Measurements from ENCODE around the gene PIK3CD. TPM values are rescaled to one million over a fixed set of nuclear protein-coding genes. Genes with fewer than 3 reads are reported as not detected.
A peak's percentile ranks its signal among the peaks of the same experiment; 100 is the strongest.

Gene PIK3CD
- total RNA-seq: 100 to 1,000 TPM; 334 to 343 TPM
- 100 to 1,000 TPM in 1 of 3 donors, 10 to 100 TPM in 2; 56.8 to 166 (median 87.4) TPM for polyA plus RNA-seq
- 382 to 833 (median 735) reads per million in 6 experiments for total RNA-seq

- Mint-ChIP-seq H3K4me3 (peak within 1 kb of the TSS; percentile 95 to 100 (median 100)), H3K36me3 (peaks cover 4 to 7% (median 5%) of the 10 kb centered on the region in 3 donors), H3K9me3 (peaks cover 0 to 2% (median 0%) of the 10 kb centered on the region in 9 donors), H3K4me1 (peaks cover 24 to 82% (median 79%) of the 10 kb centered on the region in 4 donors), H3K27ac (peak within 1 kb of the TSS; percentile 97 to 100 (median 99)), H3K27me3 (no peaks in the 10 kb centered on the region)
- DNase-seq (peak in 8 of 10 donors; percentile 23 to 52 (median 36)), ATAC-seq (peak; percentile 24 to 44)
- POLR2A ChIA-PET: interaction anchor here (0.8 to 46.7 kb wide), 14 partner anchors 8 to 172 kb away, joined by 3 to 1921 read pairs (median 9); partner anchors contain the start of gene CLSTN1
Measured at GRCh38 chr1:9651565-9652378, at the start of gene PIK3CD. PIK3CD (plus strand) TSS chr1:9651731; CDS start chr1:9710456, 58,725 bp downstream.

- Mint-ChIP-seq H3K4me1 (no peaks in the 10 kb centered on the region), H3K9me3 (no peaks in the 10 kb centered on the region), H3K4me3 (no peak overlapping the region), H3K27ac (no peak overlapping the region), H3K36me3 (peaks cover 0 to 24% (median 1%) of the 10 kb centered on the region in 3 donors), H3K27me3 (no peaks in the 10 kb centered on the region)
- POLR2A ChIA-PET: no interaction called here
- no peak for DNase-seq
- ATAC-seq: no peak
Measured at GRCh38 chr1:9601942-9602793, 49.4 kb upstream of the PIK3CD start.

- Mint-ChIP-seq H3K27ac (no peak overlapping the region), H3K27me3 (no peaks in the 10 kb centered on the region), H3K36me3 (peaks cover 0 to 24% (median 1%) of the 10 kb centered on the region in 3 donors), H3K4me3 (no peak overlapping the region), H3K4me1 (no peaks in the 10 kb centered on the region), H3K9me3 (no peaks in the 10 kb centered on the region)
- POLR2A ChIA-PET: interaction anchor here (0.6 kb wide), 1 partner anchor 288 kb away, joined by 5 read pairs; no protein-coding TSS in a partner anchor
- ATAC-seq (no peak), DNase-seq (no peak)
Measured at GRCh38 chr1:9602794-9603167, 48.8 kb upstream of the PIK3CD start.

DNA sequence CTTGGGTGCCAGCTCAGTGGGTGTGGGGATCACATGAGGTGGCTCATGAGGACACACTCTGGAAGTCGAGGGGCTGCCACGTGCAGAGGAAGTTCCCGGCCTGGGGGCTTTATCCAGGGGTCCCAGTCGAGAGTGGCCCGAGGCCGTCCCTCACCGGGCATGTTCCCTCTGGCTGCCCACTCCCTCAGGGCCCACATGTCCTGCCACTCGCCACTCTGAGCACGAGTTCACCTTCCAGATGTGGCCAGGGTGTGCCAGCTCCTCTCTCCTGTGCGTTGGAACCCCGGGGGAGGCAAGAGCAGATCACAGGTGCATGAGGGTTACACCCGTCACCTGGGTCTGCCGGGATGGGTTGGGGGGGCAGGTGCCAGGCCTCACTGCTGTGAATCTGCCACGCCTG, 48.2 kb upstream of the PIK3CD start:
- Mint-ChIP-seq H3K4me1 (no peaks in the 10 kb centered on the region), H3K9me3 (no peaks in the 10 kb centered on the region), H3K4me3 (no peak overlapping the region), H3K27ac (no peak overlapping the region), H3K36me3 (peaks cover 0 to 22% (median 1%) of the 10 kb centered on the region in 3 donors), H3K27me3 (no peaks in the 10 kb centered on the region)
- no peak for ATAC-seq
- POLR2A ChIA-PET: interaction anchor here (0.6 kb wide), 1 partner anchor 287 kb away, joined by 5 read pairs; no protein-coding TSS in a partner anchor
- no peak for DNase-seq

GRCh38 chr1:9603766-9604753, 47.5 kb upstream of the PIK3CD start:
- no peak for DNase-seq
- no peak overlapping the region for H3K27ac Mint-ChIP-seq
- POLR2A ChIA-PET: no interaction called here

DNA sequence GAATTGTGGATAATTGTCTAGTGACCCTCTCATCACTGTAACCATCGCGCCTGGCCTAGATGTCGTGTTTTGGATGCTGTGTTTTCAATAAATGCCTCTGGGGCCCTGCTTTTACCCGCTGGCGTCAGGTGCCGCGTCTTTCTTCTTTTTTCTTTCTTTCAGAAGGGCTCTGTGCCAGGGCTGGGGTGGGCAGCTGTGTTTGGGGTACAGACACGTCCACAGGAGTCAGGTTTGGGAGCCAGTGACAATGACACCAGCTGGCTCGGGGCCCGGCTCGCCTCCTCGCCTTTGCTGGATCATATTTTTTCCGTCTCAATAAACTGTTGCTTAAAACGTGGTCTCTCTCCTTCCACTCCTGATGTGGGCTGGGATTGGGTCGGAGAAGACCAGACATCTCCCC, 46.7 kb upstream of the PIK3CD start:
- Mint-ChIP-seq H3K36me3 (peaks cover 0 to 22% (median 0%) of the 10 kb centered on the region in 3 donors), H3K4me3 (no peak overlapping the region), H3K27me3 (no peaks in the 10 kb centered on the region), H3K27ac (peak overlapping the region in 2 of 10 donors; percentile 46 to 71), H3K9me3 (no peaks in the 10 kb centered on the region), H3K4me1 (no peaks in the 10 kb centered on the region)
- DNase-seq (no peak), ATAC-seq (no peak)
- POLR2A ChIA-PET: no interaction called here

More at GRCh38 chr1:9603766-9604753, 47.5 kb upstream of the PIK3CD start:
- H3K36me3 Mint-ChIP-seq: peaks cover 0 to 23% (median 0%) of the 10 kb centered on the region in 3 donors
- H3K27me3 Mint-ChIP-seq: no peaks in the 10 kb centered on the region
- no peaks in the 10 kb centered on the region for H3K9me3 Mint-ChIP-seq
- no peaks in the 10 kb centered on the region for H3K4me1 Mint-ChIP-seq
- no peak overlapping the region for H3K4me3 Mint-ChIP-seq
- ATAC-seq: no peak

- no peaks in the 10 kb centered on the region for H3K27me3 Mint-ChIP-seq
- no peak overlapping the region for H3K4me3 Mint-ChIP-seq
- no peaks in the 10 kb centered on the region for H3K9me3 Mint-ChIP-seq
- DNase-seq: no peak
- ATAC-seq: no peak
- no peaks in the 10 kb centered on the region for H3K4me1 Mint-ChIP-seq
- POLR2A ChIA-PET: interaction anchor here (0.6 kb wide), 1 partner anchor 311 kb away, joined by 3 read pairs; no protein-coding TSS in a partner anchor
- peaks cover 0 to 17% (median 0%) of the 10 kb centered on the region in 3 donors for H3K36me3 Mint-ChIP-seq
- H3K27ac Mint-ChIP-seq: no peak overlapping the region
Measured at GRCh38 chr1:9605946-9606455, 45.5 kb upstream of the PIK3CD start.

GRCh38 chr1:9606458-9606857, 45.1 kb upstream of the PIK3CD start:
- Mint-ChIP-seq H3K27me3 (no peaks in the 10 kb centered on the region), H3K9me3 (no peaks in the 10 kb centered on the region), H3K4me1 (no peaks in the 10 kb centered on the region), H3K36me3 (peaks cover 0 to 17% (median 0%) of the 10 kb centered on the region in 3 donors), H3K4me3 (no peak overlapping the region), H3K27ac (no peak overlapping the region)
- DNase-seq: no peak
- POLR2A ChIA-PET: interaction anchor here (0.6 kb wide), 1 partner anchor 311 kb away, joined by 3 read pairs; no protein-coding TSS in a partner anchor
- no peak for ATAC-seq

DNA sequence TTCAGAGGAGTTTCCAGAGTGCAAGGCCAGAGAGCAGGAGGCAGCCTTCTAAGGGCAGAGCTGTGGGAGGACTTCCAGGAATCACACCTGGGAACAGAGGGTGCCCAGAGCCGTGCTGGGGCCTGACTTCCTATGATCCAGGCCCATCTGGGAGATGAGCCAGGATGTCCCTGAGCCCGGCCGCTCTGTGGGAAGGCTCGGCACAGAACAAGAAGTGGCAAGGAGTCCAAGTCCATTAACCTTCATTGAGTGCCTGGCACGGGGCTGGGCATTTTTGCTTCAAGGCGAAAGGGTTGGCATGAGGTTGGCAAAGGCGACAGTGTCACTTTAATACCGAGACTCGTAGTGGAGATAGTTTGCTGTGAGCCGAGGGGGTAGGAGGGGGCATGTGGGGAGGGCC, 44.6 kb upstream of the PIK3CD start:
- POLR2A ChIA-PET: no interaction called here
- Mint-ChIP-seq H3K36me3 (peaks cover 0 to 18% (median 0%) of the 10 kb centered on the region in 3 donors), H3K9me3 (no peaks in the 10 kb centered on the region), H3K4me3 (no peak overlapping the region), H3K27ac (no peak overlapping the region), H3K4me1 (no peaks in the 10 kb centered on the region), H3K27me3 (no peaks in the 10 kb centered on the region)
- ATAC-seq (no peak), DNase-seq (no peak)

DNA sequence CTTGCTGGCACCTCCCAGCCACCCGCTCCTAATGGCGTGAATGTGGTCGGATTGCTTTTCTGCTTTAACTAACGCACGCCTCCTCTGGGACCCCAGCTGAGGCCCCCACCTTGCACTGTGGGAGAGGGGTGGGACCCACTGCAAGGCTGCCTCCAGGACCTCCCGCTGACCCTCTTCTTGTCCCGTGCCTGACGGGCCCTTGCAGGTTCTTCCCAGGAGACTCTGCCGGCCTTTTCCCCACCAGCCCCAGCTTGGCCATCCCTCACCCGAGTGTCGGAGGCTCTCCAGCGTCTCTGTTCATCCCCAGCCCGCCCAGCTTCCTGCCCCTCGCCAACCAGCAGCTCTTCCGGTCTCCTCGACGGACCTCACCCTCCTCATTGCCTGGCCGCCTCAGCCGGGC, 44.2 kb upstream of the PIK3CD start:
- Mint-ChIP-seq H3K4me3 (no peak overlapping the region), H3K9me3 (no peaks in the 10 kb centered on the region), H3K27ac (no peak overlapping the region), H3K4me1 (no peaks in the 10 kb centered on the region), H3K27me3 (no peaks in the 10 kb centered on the region), H3K36me3 (peaks cover 0 to 18% (median 0%) of the 10 kb centered on the region in 3 donors)
- ATAC-seq (no peak), DNase-seq (peak in 1 of 10 donors; percentile 40)
- POLR2A ChIA-PET: no interaction called here

DNA sequence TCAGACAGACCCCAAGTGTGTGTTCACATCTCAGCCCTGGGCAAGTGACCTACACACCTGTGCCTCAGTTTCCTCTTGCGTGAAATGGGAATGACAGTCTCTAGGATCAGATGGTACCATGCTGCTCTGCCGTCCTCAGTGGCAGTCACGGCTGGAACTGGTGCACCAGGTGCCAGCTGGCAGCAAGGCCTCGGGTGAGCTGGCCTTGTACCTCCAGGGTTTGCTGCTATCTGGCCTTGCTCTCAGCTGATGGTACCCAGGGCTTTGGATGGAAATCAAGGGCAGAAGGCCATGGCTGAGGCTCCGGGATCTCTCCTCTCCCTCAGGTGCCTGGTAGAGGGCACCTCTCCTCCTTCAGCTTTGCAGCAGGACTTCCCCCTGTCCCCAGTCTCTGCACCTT, 41.5 kb upstream of the PIK3CD start:
- H3K4me3 Mint-ChIP-seq: no peak overlapping the region
- H3K27ac Mint-ChIP-seq: no peak overlapping the region
- peaks cover 0 to 9% (median 0%) of the 10 kb centered on the region in 3 donors for H3K36me3 Mint-ChIP-seq
- no peaks in the 10 kb centered on the region for H3K27me3 Mint-ChIP-seq
- no peaks in the 10 kb centered on the region for H3K9me3 Mint-ChIP-seq
- ATAC-seq (no peak), DNase-seq (no peak)
- POLR2A ChIA-PET: no interaction called here
- no peaks in the 10 kb centered on the region for H3K4me1 Mint-ChIP-seq

All from naive thymus-derived CD8-positive, alpha-beta T cell (primary cell).